BE2C (cell line): ENCODE data around the gene POU2F1.

ENCODE experiments used
- DNase-seq: peaks from one replicate; pipeline ENCODE4 v3.0.0-alpha.2; 2020
- H3K27me3 ChIP-seq: fragments of 250-450 bp; sonication (Bioruptor Pico); 2 replicates; pipeline ENCODE4 v1.5.1; 2020; ENCODE audit warnings: mild to moderate bottlenecking
- H3K36me3 ChIP-seq: fragments of 250-450 bp; sonication (Bioruptor Pico); 2 replicates; pipeline ENCODE4 v1.5.1; 2020; ENCODE audit warnings: mild to moderate bottlenecking
- H3K4me1 ChIP-seq: fragments of 250-450 bp; sonication (Bioruptor Pico); 2 replicates; pipeline ENCODE4 v1.5.1; 2020
- H3K4me3 ChIP-seq: 2 replicates; pipeline ENCODE4 v1.5.1; 2011; ENCODE audit warnings: low read depth, low read length
- H3K9me3 ChIP-seq: fragments of 250-450 bp; sonication (Bioruptor Pico); 2 replicates; pipeline ENCODE4 v1.5.1; 2020
- CTCF ChIP-seq: IDR thresholded peaks from 2 replicates; pipeline ENCODE4 v1.5.1; 2012; ENCODE audit warnings: mild to moderate bottlenecking, low read depth, low read length

The POU2F1 gene

GRCh38 chr1:167454894-167455785 lies 234.5 kb downstream of the POU2F1 start:
- no peak for TF ChIP-seq CTCF
- H3K36me3 ChIP-seq: no peaks in the 10 kb centered on the region
- H3K4me3 ChIP-seq: peak overlapping the region; percentile 81
- H3K4me1 ChIP-seq: no peaks in the 10 kb centered on the region
- peak; percentile 57 for DNase-seq
- H3K27me3 ChIP-seq: no peaks in the 10 kb centered on the region
- no peaks in the 10 kb centered on the region for H3K9me3 ChIP-seq

DNA sequence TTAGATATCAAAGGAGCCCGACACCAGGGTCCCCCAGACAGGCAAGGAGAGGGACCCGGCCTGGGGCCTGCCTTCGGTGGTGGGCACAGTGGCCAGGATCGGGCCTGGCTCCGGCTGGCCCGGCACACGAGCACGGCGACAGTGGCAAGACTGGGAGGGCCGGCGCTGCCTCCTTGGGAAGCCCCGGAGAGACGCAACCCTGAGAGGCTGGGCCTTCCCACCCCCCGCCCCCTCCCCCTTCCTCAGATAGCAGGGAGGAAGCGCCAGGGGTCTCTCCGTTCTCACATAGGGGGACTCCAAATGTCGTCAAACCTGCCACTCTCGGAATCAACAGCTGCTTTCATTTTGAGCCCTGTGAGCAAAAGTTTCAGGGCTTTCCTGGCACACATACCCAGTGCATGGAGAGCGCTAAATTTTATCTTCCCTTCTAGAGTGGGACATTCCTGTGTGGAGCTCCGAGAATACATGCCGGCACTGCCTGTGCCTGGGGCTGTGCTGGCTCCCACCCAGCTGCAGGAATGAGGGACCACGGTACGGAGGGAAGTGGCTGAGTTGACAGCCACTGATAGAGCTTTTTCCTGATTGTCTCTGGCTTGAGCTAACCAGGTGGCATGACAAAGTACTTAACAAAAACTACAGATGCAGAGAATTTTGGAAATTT lies 235.2 kb downstream of the POU2F1 start:
- Histone ChIP-seq H3K4me3 (peak overlapping the region; percentile 81), H3K9me3 (no peaks in the 10 kb centered on the region), H3K27me3 (no peaks in the 10 kb centered on the region), H3K4me1 (no peaks in the 10 kb centered on the region), H3K36me3 (no peaks in the 10 kb centered on the region)
- TF ChIP-seq CTCF: no peak
- DNase-seq: no peak

GRCh38 chr1:167456524-167456923 lies 235.8 kb downstream of the POU2F1 start:
- no peaks in the 10 kb centered on the region for H3K36me3 ChIP-seq
- no peaks in the 10 kb centered on the region for H3K9me3 ChIP-seq
- no peak for TF ChIP-seq CTCF
- no peaks in the 10 kb centered on the region for H3K27me3 ChIP-seq
- no peak overlapping the region for H3K4me3 ChIP-seq
- no peaks in the 10 kb centered on the region for H3K4me1 ChIP-seq
- DNase-seq: no peak

- no peak for TF ChIP-seq CTCF
- DNase-seq: no peak
- H3K36me3 ChIP-seq: no peaks in the 10 kb centered on the region
- no peak overlapping the region for H3K4me3 ChIP-seq
- no peaks in the 10 kb centered on the region for H3K9me3 ChIP-seq
- no peaks in the 10 kb centered on the region for H3K27me3 ChIP-seq
- no peaks in the 10 kb centered on the region for H3K4me1 ChIP-seq
Observed at GRCh38 chr1:167456926-167457325, 236.2 kb downstream of the POU2F1 start.

- no peak for DNase-seq
- no peak for TF ChIP-seq CTCF
- H3K27me3 ChIP-seq: no peaks in the 10 kb centered on the region
Observed at GRCh38 chr1:167457936-167458584, 237.4 kb downstream of the POU2F1 start.

More at GRCh38 chr1:167457936-167458584, 237.4 kb downstream of the POU2F1 start:
- H3K9me3 ChIP-seq: no peaks in the 10 kb centered on the region
- H3K4me1 ChIP-seq: no peaks in the 10 kb centered on the region
- no peaks in the 10 kb centered on the region for H3K36me3 ChIP-seq
- no peak overlapping the region for H3K4me3 ChIP-seq
